Activated CD8-positive, alpha-beta memory T cell treated with anti-CD3 and anti-CD28 coated beads, Interleukin-2, amount 50 U/mL, for 4 hours (primary cell): ENCODE results near the gene NFASC.

Experiments
- DNase-seq: peaks from one replicate; pipeline ENCODE4 v3.0.0-alpha.2; 2020

The NFASC gene

DNA sequence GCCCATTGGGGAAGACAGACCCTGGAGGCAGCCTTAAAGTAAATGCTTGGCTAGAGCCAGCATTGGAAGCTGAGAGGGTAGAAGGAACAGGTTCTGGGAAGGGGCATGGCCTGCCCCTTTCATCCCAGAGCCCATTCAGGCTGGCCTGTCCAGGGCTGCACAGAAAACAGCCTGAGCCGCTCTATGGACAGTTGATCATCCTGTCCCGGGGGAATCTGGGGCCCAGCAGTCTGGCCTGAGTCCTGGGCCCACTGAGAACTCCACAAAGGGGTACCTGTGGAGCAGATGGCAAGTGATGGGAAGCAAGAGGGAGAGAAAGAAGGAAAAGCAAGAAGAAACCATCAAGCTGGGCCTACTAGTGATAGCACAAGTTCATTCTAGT is 200.4 kb downstream of the NFASC start:
- DNase-seq: no peak

DNA sequence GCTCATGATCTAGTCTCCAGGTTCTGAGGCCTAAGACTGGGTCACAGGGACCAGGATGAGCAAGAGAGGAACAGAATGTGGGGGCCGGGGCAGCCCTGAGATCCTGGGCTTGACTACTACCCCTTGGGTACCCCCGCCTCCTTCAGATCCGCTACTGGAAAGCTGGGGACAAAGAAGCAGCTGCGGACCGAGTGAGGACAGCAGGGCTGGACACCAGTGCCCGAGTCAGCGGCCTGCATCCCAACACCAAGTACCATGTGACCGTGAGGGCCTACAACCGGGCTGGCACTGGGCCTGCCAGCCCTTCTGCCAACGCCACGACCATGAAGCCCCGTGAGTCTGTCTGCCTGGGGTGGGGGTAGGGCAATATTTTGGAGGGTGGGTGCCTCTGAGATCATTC is 201.1 kb downstream of the NFASC start:
- DNase-seq: no peak

- DNase-seq: no peak
Measured at GRCh38 chr1:205072286-205072685, 201.6 kb downstream of the NFASC start.
